Suprapubic skin (tissue), 4 donors: ENCODE measurements around the gene CPA2.

Source experiments
- EP300 ChIP-seq: sonication (generic); formaldehyde crosslinking; IDR thresholded peaks from one replicate; pipeline ENCODE4 v1.6.1; 2017; ENCODE audit warnings: antibody characterized with exemption
- POLR2A ChIP-seq, 2 donors: fragments of 450-650 bp; IDR thresholded peaks; one replicate each; pipeline ENCODE4 v1.6.1; 2017; ENCODE audit warnings: antibody characterized with exemption in 2 of 2, mild to moderate bottlenecking in 2 of 2, moderate library complexity in 2 of 2
- POLR2AphosphoS5 ChIP-seq, 3 donors: sonication (generic); formaldehyde crosslinking; IDR thresholded peaks; one replicate each; pipeline ENCODE4 v1.6.1; 2017; ENCODE audit warnings: antibody characterized with exemption in 3 of 3
- TF ChIP-seq, protein P1 (sequence below), 2 donors: fragments of 200-600 bp in 1 of 2; fragments of 450-650 bp in 1 of 2; sonication (generic) in 1 of 2; IDR thresholded peaks; one replicate each; pipeline ENCODE4 v1.5.1; 2016 to 2019; ENCODE audit warnings: antibody characterized with exemption in 2 of 2, mild to moderate bottlenecking in 1 of 2, moderate library complexity in 1 of 2

DNA sequence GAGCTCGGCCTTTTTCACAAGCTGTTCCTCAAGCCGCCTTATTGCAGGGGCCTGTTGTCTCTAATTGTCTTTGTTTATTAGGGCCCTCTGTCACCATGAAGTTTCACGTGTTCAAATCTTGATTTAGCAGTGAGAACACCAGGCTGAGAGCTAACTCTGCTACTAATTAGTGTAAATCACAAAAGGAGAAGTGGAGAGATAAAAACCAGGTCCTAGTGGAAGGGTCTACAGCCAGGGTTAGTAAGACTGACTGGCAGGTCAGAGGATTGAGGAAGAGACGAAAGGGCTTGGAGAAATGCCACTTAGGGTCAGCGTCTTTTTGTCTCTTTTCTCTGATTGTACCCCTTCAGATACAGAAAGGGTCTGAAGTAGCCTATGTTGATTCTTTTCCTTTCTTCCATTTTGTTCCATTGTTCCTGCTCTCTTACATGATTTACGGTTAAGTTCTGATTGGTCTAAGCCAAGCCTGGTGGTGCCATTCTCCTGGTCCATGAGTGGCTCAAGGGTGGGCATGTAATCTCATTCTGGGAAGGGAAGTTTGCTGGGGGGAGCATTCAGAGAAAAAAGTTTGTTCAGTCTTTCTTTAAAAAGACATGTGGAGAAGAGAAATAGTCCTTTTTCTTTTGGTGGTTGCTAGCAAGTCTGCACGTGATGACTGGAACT lies 37.7 kb upstream of the CPA2 start:
- TF ChIP-seq, protein P1, sequence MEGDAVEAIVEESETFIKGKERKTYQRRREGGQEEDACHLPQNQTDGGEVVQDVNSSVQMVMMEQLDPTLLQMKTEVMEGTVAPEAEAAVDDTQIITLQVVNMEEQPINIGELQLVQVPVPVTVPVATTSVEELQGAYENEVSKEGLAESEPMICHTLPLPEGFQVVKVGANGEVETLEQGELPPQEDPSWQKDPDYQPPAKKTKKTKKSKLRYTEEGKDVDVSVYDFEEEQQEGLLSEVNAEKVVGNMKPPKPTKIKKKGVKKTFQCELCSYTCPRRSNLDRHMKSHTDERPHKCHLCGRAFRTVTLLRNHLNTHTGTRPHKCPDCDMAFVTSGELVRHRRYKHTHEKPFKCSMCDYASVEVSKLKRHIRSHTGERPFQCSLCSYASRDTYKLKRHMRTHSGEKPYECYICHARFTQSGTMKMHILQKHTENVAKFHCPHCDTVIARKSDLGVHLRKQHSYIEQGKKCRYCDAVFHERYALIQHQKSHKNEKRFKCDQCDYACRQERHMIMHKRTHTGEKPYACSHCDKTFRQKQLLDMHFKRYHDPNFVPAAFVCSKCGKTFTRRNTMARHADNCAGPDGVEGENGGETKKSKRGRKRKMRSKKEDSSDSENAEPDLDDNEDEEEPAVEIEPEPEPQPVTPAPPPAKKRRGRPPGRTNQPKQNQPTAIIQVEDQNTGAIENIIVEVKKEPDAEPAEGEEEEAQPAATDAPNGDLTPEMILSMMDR (IDR thresholded peaks at IDR 0.05): no peak
- TF ChIP-seq POLR2A (IDR thresholded peaks at IDR 0.05) (no peak), POLR2AphosphoS5 (IDR thresholded peaks at IDR 0.05) (no peak), EP300 (no peak)
